ENCODE data around the gene SLC36A3.
"Not testable (repeated sequence)": the region's sequence is repeated elsewhere in the genome, so short reads cannot be mapped to it uniquely, and the experiment has no call there.

SLC36A3 gene

DNA sequence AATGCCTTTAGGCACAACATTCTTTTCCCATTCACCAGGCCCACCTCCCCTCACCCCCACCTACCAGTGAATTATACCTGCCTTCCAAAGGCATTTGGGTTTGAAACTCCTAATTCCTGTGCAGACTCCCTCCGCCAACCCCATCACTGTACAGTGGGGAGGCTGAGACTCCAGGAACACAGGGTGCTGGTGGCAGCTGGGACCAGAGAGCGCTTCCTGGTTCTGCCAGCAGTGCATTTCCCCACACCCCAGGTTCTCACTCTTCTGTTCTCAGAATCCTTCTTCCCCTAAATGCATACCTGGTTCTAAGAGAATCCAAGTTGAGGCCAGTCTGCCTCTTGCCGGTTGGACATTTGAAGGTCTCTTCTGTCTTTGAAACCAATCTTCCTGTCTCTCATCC lies 22.7 kb upstream of the SLC36A3 start:
- H3K36me3 ChIP-seq (ENCODE audit: control insufficient read depth, insufficient read depth, low read length) = no peaks in the 10 kb centered on the region
- H3K4me1 ChIP-seq (ENCODE audit: control insufficient read depth, insufficient read depth, low read length) = no peaks in the 10 kb centered on the region

DNA sequence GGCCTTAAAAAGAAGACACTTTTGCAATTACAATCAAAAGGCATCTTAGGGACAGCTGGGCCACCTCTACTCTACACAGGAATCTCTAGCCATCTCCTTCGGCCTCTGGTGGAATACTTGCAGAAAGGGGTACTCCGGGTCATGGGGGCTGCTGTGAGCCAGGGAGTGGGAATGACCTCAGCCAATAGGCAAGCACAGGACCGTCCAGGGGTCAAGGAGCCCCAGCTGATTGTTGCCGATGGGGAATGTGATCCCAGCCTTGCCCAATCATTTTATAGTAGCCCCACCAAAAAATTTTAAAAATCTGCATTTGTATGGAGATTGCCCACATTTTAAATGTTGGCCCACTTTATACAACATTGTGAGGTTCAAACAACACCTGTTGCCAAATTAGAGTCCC lies 16.9 kb upstream of the SLC36A3 start:
- Histone ChIP-seq H3K4me1 (ENCODE audit: control insufficient read depth, insufficient read depth, low read length) (no peaks in the 10 kb centered on the region), H3K27me3 (ENCODE audit: control insufficient read depth, insufficient read depth, low read length) (no peaks in the 10 kb centered on the region), H3K9me3 (ENCODE audit: control insufficient read depth, low read length) (no peaks in the 10 kb centered on the region), H3K9ac (ENCODE audit: low read length) (no peak overlapping the region), H3K36me3 (ENCODE audit: control insufficient read depth, insufficient read depth, low read length) (no peaks in the 10 kb centered on the region), H3K4me3 (ENCODE audit: low read length) (no peak overlapping the region)

More for the DNA sequence above, 22.7 kb upstream of the SLC36A3 start:
- Histone ChIP-seq H3K9ac (ENCODE audit: low read length) (no peak overlapping the region), H3K9me3 (ENCODE audit: control insufficient read depth, low read length) (no peaks in the 10 kb centered on the region), H3K4me3 (ENCODE audit: low read length) (no peak overlapping the region), H3K27me3 (ENCODE audit: control insufficient read depth, insufficient read depth, low read length) (no peaks in the 10 kb centered on the region)

DNA sequence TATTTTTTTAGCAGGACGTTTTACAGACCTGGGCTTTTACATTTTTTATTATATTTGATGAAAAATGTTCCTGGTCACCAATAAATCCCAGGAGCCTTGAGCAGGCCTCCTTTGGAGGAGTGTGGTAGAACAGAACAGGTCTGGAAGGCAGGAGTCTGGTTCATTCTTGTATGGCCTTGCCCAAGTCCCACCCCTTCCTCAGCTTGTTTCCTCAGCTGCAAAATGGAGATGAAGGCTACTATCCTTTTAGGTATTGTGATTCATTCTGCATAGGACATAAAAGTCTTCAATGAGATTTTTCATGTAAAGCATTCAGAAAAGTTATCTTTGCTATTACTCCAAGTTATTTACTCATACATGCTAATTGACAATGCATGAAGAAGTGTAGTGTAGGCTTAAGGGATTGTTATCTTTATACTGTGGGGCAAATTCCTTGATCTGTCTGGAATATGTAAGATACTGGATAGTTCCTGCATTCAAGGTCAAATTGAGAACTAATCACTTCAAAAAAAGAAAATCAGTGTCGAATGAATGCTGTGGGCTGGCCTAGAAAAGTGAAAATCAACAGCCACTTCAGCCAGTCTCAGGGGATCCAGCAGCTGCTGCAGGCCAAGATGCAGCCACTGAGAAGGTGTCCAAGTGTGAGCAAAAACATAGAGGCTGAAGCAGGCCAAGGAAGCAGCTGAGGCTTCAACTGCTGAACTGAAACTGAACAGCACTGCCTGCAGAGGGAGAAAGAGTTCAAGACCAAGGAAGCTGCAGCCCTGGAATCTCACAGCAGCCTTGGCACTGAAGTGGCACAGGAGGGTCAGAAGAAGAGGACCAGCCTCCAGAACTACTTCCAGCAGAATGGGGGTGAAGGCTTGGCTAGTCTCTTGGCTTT lies 15.5 kb upstream of the SLC36A3 start:
- Histone ChIP-seq H3K4me1 (ENCODE audit: control insufficient read depth, insufficient read depth, low read length) (no peaks in the 10 kb centered on the region), H3K9ac (ENCODE audit: low read length) (no peak overlapping the region), H3K9me3 (ENCODE audit: control insufficient read depth, low read length) (no peaks in the 10 kb centered on the region), H3K4me3 (ENCODE audit: low read length) (no peak overlapping the region), H3K27me3 (ENCODE audit: control insufficient read depth, insufficient read depth, low read length) (no peaks in the 10 kb centered on the region), H3K36me3 (ENCODE audit: control insufficient read depth, insufficient read depth, low read length) (no peaks in the 10 kb centered on the region)

DNA sequence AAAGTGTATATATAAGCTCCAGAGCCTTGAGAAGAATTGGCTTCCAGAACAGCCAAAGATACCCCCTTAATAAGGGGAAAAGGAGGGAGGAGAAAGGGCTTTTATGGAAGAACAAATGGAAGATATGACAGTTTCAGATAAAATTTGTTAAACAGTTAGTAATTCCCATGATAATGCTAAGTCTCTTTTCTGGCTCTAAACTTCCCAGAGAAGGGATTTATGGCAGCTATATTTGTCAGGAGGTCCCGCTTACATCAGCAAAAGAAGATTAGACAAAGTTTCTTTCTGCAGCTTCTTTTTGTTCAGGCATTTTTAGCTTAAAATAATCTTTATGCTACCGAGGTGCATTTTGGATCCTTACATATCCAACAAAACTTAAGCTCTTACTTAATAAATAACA lies 14.3 kb upstream of the SLC36A3 start:
- Histone ChIP-seq H3K27me3 (ENCODE audit: control insufficient read depth, insufficient read depth, low read length) (no peaks in the 10 kb centered on the region), H3K4me3 (ENCODE audit: low read length) (no peak overlapping the region), H3K36me3 (ENCODE audit: control insufficient read depth, insufficient read depth, low read length) (no peaks in the 10 kb centered on the region), H3K4me1 (ENCODE audit: control insufficient read depth, insufficient read depth, low read length) (no peaks in the 10 kb centered on the region), H3K9me3 (ENCODE audit: control insufficient read depth, low read length) (no peaks in the 10 kb centered on the region), H3K9ac (ENCODE audit: low read length) (no peak overlapping the region)

DNA sequence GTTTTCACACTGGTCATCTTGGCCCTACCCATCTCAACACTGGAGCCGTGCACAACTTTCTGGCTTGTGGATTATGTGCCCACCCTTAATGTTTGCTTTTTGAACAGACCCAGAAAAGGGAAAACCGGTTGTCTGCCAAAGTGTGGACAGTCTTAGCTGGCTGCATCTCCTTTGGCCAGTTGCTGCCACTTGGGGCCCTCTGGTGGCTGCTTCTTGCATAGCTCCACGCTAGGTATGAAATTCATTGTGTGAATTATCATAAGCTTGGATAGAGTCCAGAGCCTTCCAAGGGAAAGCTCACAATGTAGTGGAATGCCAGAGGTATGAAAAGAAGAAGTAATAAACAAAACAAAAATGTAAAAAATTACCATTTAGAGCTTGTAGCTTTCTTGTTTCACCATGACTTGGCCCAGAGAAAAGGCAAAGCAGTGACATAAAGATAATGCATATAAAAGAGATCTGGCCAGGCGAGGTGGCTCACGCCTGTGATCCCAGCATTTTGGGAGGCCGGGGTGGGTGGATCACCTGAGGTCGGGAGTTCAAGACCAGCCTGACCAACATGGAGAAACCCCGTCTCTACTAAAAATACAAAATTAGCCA lies 12.5 kb upstream of the SLC36A3 start:
- H3K9ac ChIP-seq (ENCODE audit: low read length) = no peak overlapping the region
- no peaks in the 10 kb centered on the region for H3K36me3 ChIP-seq (ENCODE audit: control insufficient read depth, insufficient read depth, low read length)

DNA sequence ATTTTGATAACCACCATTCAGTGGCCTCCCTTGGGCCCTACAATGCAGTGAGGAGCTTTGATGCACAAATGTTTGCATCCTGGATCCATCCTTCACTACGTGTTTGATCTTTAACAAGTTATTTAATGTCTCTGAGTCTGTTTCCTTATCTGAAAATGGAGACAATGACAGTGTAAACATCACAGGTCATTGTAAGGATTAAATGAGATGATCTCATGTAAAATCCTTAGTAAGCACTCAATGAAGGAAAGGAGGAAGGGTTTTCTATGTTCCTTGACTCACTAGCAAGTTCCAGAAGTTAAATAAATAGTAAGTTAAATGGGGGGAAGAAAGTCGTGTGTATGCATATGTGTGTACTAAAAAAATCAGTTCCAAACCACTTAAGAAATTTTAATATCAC lies 9.8 kb upstream of the SLC36A3 start:
- H3K36me3 ChIP-seq (ENCODE audit: control insufficient read depth, insufficient read depth, low read length) = no peaks in the 10 kb centered on the region

More for the DNA sequence above, 12.5 kb upstream of the SLC36A3 start:
- Histone ChIP-seq H3K4me1 (ENCODE audit: control insufficient read depth, insufficient read depth, low read length) (no peaks in the 10 kb centered on the region), H3K4me3 (ENCODE audit: low read length) (no peak overlapping the region), H3K9me3 (ENCODE audit: control insufficient read depth, low read length) (no peaks in the 10 kb centered on the region), H3K27me3 (ENCODE audit: control insufficient read depth, insufficient read depth, low read length) (no peaks in the 10 kb centered on the region)

DNA sequence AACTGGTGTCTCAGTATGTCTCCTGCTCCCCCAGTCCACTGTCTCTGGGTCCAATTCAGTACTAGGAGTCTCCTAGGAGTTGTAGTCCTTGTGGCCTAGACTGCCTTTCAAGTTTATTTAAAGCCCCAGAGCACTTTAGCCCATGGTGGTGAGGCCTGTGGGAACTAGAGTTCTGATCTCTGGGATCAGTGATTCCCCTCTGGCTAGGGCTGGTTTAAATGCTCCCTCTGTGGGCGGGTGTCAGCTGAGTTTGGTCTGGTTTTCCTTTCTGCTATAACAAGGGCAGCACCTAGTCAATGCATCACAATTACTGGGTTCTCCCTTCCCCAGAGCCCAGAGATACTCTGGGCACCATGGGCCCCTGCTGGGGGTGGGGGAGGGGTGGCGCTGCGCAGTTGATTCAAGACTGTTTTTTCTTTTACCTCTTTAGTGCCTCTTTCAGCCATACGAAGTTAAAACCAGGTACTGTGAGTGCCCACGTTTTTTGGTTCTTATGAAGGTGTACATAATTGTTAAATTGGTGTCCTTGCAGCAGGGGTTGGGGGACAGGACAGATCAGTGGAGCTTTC lies 9.3 kb upstream of the SLC36A3 start:
- H3K9me3 ChIP-seq (ENCODE audit: control insufficient read depth, low read length) = no peaks in the 10 kb centered on the region
- no peak overlapping the region for H3K9ac ChIP-seq (ENCODE audit: low read length)
- H3K4me1 ChIP-seq (ENCODE audit: control insufficient read depth, insufficient read depth, low read length) = no peaks in the 10 kb centered on the region
- no peaks in the 10 kb centered on the region for H3K27me3 ChIP-seq (ENCODE audit: control insufficient read depth, insufficient read depth, low read length)
- H3K36me3 ChIP-seq (ENCODE audit: control insufficient read depth, insufficient read depth, low read length) = no peaks in the 10 kb centered on the region
- H3K4me3 ChIP-seq (ENCODE audit: low read length) = no peak overlapping the region

More for the DNA sequence above, 9.8 kb upstream of the SLC36A3 start:
- no peaks in the 10 kb centered on the region for H3K4me1 ChIP-seq (ENCODE audit: control insufficient read depth, insufficient read depth, low read length)
- H3K4me3 ChIP-seq (ENCODE audit: low read length) = no peak overlapping the region
- no peaks in the 10 kb centered on the region for H3K9me3 ChIP-seq (ENCODE audit: control insufficient read depth, low read length)
- no peak overlapping the region for H3K9ac ChIP-seq (ENCODE audit: low read length)
- no peaks in the 10 kb centered on the region for H3K27me3 ChIP-seq (ENCODE audit: control insufficient read depth, insufficient read depth, low read length)

DNA sequence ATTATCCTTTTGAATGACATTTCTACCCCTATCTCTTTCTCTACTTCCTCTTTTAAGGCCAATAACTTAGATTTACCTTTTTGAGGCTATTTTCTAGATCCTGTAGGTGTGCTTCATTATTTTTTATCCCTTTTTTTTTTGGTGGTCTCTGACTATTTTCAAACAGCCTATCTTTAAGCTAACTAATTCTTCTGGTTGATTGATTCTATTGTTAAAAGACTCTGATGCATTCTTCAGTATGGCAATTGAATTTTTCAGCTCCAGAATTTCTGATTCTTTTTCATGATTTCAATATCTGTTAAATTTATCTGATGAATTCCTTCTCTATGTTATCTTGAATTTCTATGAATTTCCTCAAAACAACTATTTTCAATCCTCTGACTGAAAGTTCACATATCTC lies 7.4 kb upstream of the SLC36A3 start:
- Histone ChIP-seq H3K9ac (ENCODE audit: low read length) (no peak overlapping the region), H3K4me3 (ENCODE audit: low read length) (no peak overlapping the region), H3K4me1 (ENCODE audit: control insufficient read depth, insufficient read depth, low read length) (no peaks in the 10 kb centered on the region), H3K36me3 (ENCODE audit: control insufficient read depth, insufficient read depth, low read length) (no peaks in the 10 kb centered on the region), H3K9me3 (ENCODE audit: control insufficient read depth, low read length) (no peaks in the 10 kb centered on the region), H3K27me3 (ENCODE audit: control insufficient read depth, insufficient read depth, low read length) (no peaks in the 10 kb centered on the region)

DNA sequence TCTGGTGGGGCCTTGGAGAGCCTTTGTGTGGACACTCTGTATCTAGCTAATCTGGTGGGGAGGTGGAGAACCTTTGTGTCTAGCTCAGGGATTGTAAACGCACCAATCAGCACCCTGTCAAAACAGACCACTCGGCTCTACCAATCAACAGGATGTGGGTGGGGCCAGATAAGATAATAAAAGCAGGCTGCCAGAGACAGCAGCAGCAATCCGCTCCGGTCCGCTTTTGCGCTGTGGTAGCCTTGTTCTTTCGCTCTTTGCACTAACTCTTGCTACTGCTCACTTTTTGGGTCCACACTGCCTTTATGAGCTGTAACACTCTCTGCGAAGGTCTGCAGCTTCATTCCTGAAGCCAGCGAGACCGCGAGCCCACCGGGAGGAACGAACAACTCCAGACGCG lies 6.3 kb upstream of the SLC36A3 start:
- not testable (repeated sequence) for H3K9me3 ChIP-seq (ENCODE audit: control insufficient read depth, low read length); H3K9ac ChIP-seq (ENCODE audit: low read length); H3K4me3 ChIP-seq (ENCODE audit: low read length); H3K27me3 ChIP-seq (ENCODE audit: control insufficient read depth, insufficient read depth, low read length); H3K36me3 ChIP-seq (ENCODE audit: control insufficient read depth, insufficient read depth, low read length); H3K4me1 ChIP-seq (ENCODE audit: control insufficient read depth, insufficient read depth, low read length)

DNA sequence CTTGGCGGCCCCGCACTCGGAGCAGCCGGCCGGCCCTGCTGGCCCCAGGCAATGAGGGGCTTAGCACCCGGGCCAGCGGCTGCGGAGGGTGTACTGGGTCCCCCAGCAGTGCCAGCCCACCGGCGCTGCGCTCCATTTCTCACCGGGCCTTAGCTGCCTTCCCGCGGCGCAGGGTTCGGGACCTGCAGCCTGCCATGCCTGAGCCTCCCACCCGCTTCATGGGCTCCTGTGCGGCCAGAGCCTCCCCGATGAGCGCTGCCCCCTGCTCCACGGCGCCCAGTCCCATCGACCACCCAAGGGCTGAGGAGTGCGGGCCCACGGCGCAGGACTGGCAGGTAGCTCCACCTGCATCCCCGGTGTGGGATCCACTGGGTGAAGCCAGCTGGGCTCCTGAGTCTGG lies 5.7 kb upstream of the SLC36A3 start:
- not testable (repeated sequence) for H3K36me3 ChIP-seq (ENCODE audit: control insufficient read depth, insufficient read depth, low read length); H3K9ac ChIP-seq (ENCODE audit: low read length); H3K4me1 ChIP-seq (ENCODE audit: control insufficient read depth, insufficient read depth, low read length); H3K27me3 ChIP-seq (ENCODE audit: control insufficient read depth, insufficient read depth, low read length); H3K4me3 ChIP-seq (ENCODE audit: low read length); H3K9me3 ChIP-seq (ENCODE audit: control insufficient read depth, low read length)

DNA sequence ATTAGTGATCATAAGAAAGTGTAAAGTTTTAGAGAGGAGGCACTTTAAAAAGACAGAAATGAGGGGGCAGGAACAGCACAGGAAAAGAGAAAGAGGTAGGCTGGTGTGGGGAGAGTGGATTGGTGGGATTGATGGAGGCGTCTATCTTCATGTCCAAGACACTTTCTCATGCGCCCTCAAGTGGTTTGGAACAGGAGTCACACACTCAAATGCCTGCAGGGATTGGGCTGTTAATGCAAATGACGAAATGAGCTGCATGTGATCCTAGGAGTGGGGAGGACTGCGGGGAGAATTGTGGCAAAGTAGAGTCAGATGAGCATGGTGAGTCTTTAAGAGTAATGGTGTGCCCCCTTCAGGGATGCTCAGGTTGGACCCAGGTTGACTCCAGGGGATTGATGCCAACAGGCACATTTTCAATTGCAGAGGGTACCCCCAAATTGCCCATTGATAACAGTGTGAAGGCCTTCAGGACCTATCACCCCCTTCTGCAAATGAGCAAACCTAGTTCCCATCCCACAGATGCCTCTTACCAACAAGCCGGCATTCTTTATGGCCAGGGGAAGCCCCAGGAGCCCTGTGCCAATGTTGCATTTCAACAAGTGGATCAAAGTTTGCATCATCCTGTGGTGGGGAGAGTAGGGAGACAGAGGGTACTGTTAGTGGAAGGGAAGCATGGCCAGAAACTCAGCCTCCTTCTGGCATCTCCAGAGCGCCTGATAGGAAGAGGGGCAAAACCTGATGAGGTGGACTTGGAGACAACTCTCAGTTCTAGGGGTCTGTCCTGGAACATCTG lies 5.3 kb downstream of the SLC36A3 start:
- peaks cover 3% of the 10 kb centered on the region for H3K27me3 ChIP-seq (ENCODE audit: control insufficient read depth, insufficient read depth, low read length)
- no peak overlapping the region for H3K9ac ChIP-seq (ENCODE audit: low read length)
- no peak overlapping the region for H3K4me3 ChIP-seq (ENCODE audit: low read length)
- H3K4me1 ChIP-seq (ENCODE audit: control insufficient read depth, insufficient read depth, low read length) = peaks cover 4% of the 10 kb centered on the region
- H3K9me3 ChIP-seq (ENCODE audit: control insufficient read depth, low read length) = no peaks in the 10 kb centered on the region
- H3K36me3 ChIP-seq (ENCODE audit: control insufficient read depth, insufficient read depth, low read length) = no peaks in the 10 kb centered on the region

DNA sequence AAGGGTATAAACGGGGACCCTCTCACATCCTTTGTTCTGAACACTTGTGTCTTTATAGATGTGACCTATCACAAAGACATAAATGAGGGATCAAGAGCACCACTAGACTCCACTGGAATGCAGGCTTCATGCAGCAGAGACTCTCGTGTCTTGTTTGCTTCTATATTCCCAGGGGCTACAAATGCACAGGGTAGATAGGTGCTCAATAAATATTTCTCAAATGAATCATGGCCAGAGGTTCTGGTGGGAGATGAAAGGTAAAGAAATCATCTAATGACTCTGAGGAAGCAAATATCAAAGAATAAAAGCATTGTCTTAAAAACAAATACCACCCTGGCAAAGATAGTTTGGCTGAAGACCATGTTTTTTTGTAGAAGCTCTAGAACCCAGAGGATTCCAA lies 6.6 kb downstream of the SLC36A3 start:
- no peak overlapping the region for H3K9ac ChIP-seq (ENCODE audit: low read length)
- H3K36me3 ChIP-seq (ENCODE audit: control insufficient read depth, insufficient read depth, low read length) = no peaks in the 10 kb centered on the region
- H3K27me3 ChIP-seq (ENCODE audit: control insufficient read depth, insufficient read depth, low read length) = peaks cover 3% of the 10 kb centered on the region
- no peak overlapping the region for H3K4me3 ChIP-seq (ENCODE audit: low read length)
- H3K9me3 ChIP-seq (ENCODE audit: control insufficient read depth, low read length) = no peaks in the 10 kb centered on the region
- H3K4me1 ChIP-seq (ENCODE audit: control insufficient read depth, insufficient read depth, low read length) = peaks cover 4% of the 10 kb centered on the region
